ENCODE results near the gene BAIAP2L2.
A peak's percentile ranks its signal among the peaks of the same experiment; 100 is the strongest.

The BAIAP2L2 gene

GRCh38 chr22:38043151-38044039, 67.1 kb downstream of the BAIAP2L2 start:
- H2BK5ac ChIP-seq (ENCODE audit: low read depth, low read length, poor library complexity, severe bottlenecking): no peak overlapping the region
- no peak overlapping the region for H2AFZ ChIP-seq (ENCODE audit: low read depth, low read length)
- no peak overlapping the region for H3K18ac ChIP-seq (ENCODE audit: low read depth in 1 of 2, low read length in 2 of 2)
- H3K36me3 ChIP-seq (ENCODE audit: control insufficient read depth in 1 of 2, insufficient read depth in 2 of 2, low read depth in 1 of 2, low read length in 2 of 2): no peaks in the 10 kb centered on the region
- no peak overlapping the region for H3K23ac ChIP-seq (ENCODE audit: low read length in 2 of 2)
- no peaks in the 10 kb centered on the region for H3K79me1 ChIP-seq (replicated peaks; ENCODE audit: low read length, poor library complexity, severe bottlenecking)
- H3K27me3 ChIP-seq (ENCODE audit: control insufficient read depth in 1 of 2, insufficient read depth in 1 of 2, low read length in 2 of 2): peaks cover 4 to 9% of the 10 kb centered on the region in 2 experiments
- H3K27ac ChIP-seq (ENCODE audit: low read length, poor library complexity, severe bottlenecking): no peak overlapping the region
- no peak overlapping the region for H2BK120ac ChIP-seq (ENCODE audit: low read depth, low read length)
- DNase-seq: no peak
- WGBS: 96% methylated on average over 16 of the region's 16 CpGs
- no peaks in the 10 kb centered on the region for H3K9me3 ChIP-seq (ENCODE audit: control insufficient read depth, low read length)
- H2AK5ac ChIP-seq (ENCODE audit: low read length, severe bottlenecking): no peak overlapping the region
- H3K4me1 ChIP-seq (ENCODE audit: control insufficient read depth, insufficient read depth, low read depth, low read length): peaks cover 8% of the 10 kb centered on the region
- H3K4me2 ChIP-seq (ENCODE audit: low read length, poor library complexity, severe bottlenecking): no peak overlapping the region
- no peak overlapping the region for H3K4ac ChIP-seq (ENCODE audit: low read depth in 1 of 2, low read length in 2 of 2)
- H2BK15ac ChIP-seq (ENCODE audit: low read depth, poor library complexity, severe bottlenecking): no peak overlapping the region
- no peak overlapping the region for H3K14ac ChIP-seq (ENCODE audit: low read length in 2 of 2)
- H4K91ac ChIP-seq (ENCODE audit: low read length): no peak overlapping the region
- H3K9ac ChIP-seq (ENCODE audit: low read length): no peak overlapping the region
- H3K4me3 ChIP-seq (ENCODE audit: insufficient read depth in 1 of 2, low read depth in 1 of 2, low read length in 2 of 2): no peak overlapping the region
- H4K8ac ChIP-seq (ENCODE audit: low read length): no peak overlapping the region
- H2BK12ac ChIP-seq (ENCODE audit: low read length in 2 of 2): no peak overlapping the region

DNA sequence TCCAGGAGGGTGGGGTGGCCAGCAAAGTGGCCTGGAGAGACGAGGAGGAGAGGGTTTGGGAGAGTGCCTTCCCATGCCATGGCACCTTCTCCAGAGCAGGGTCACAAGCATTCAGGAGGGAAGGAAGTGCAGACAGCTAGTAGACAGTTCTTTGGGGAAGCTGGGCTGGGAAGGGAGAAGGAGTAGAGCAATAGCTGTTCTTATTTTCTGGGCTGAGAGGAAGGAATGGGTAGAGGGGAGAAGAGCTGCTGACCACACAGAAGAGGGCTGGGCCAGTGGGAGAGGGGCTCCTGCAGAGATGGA, 68.0 kb downstream of the BAIAP2L2 start:
- H2AFZ ChIP-seq (ENCODE audit: low read depth, low read length): no peak overlapping the region
- H3K23ac ChIP-seq (ENCODE audit: low read length in 2 of 2): no peak overlapping the region
- H3K27ac ChIP-seq (ENCODE audit: low read length, poor library complexity, severe bottlenecking): no peak overlapping the region
- no peak overlapping the region for H3K4me3 ChIP-seq (ENCODE audit: insufficient read depth in 1 of 2, low read depth in 1 of 2, low read length in 2 of 2)
- H3K14ac ChIP-seq (ENCODE audit: low read length in 2 of 2): no peak overlapping the region
- no peak overlapping the region for H3K9ac ChIP-seq (ENCODE audit: low read length)
- no peak overlapping the region for H2BK120ac ChIP-seq (ENCODE audit: low read depth, low read length)
- H3K79me1 ChIP-seq (replicated peaks; ENCODE audit: low read length, poor library complexity, severe bottlenecking): no peaks in the 10 kb centered on the region
- no peaks in the 10 kb centered on the region for H3K36me3 ChIP-seq (ENCODE audit: control insufficient read depth in 1 of 2, insufficient read depth in 2 of 2, low read depth in 1 of 2, low read length in 2 of 2)
- peaks cover 4 to 7% of the 10 kb centered on the region in 2 experiments for H3K27me3 ChIP-seq (ENCODE audit: control insufficient read depth in 1 of 2, insufficient read depth in 1 of 2, low read length in 2 of 2)
- H3K4me1 ChIP-seq (ENCODE audit: control insufficient read depth, insufficient read depth, low read depth, low read length): peaks cover 8% of the 10 kb centered on the region
- WGBS: 84% methylated on average over 1 of the region's 1 CpG
- no peak overlapping the region for H4K91ac ChIP-seq (ENCODE audit: low read length)
- no peak overlapping the region for H2AK5ac ChIP-seq (ENCODE audit: low read length, severe bottlenecking)
- no peak overlapping the region for H3K18ac ChIP-seq (ENCODE audit: low read depth in 1 of 2, low read length in 2 of 2)
- no peak overlapping the region for H2BK5ac ChIP-seq (ENCODE audit: low read depth, low read length, poor library complexity, severe bottlenecking)
- H3K4me2 ChIP-seq (ENCODE audit: low read length, poor library complexity, severe bottlenecking): no peak overlapping the region
- no peaks in the 10 kb centered on the region for H3K9me3 ChIP-seq (ENCODE audit: control insufficient read depth, low read length)
- no peak overlapping the region for H4K8ac ChIP-seq (ENCODE audit: low read length)
- H2BK12ac ChIP-seq (ENCODE audit: low read length in 2 of 2): no peak overlapping the region
- DNase-seq: no peak
- H2BK15ac ChIP-seq (ENCODE audit: low read depth, poor library complexity, severe bottlenecking): no peak overlapping the region
- H3K4ac ChIP-seq (ENCODE audit: low read depth in 1 of 2, low read length in 2 of 2): no peak overlapping the region

DNA sequence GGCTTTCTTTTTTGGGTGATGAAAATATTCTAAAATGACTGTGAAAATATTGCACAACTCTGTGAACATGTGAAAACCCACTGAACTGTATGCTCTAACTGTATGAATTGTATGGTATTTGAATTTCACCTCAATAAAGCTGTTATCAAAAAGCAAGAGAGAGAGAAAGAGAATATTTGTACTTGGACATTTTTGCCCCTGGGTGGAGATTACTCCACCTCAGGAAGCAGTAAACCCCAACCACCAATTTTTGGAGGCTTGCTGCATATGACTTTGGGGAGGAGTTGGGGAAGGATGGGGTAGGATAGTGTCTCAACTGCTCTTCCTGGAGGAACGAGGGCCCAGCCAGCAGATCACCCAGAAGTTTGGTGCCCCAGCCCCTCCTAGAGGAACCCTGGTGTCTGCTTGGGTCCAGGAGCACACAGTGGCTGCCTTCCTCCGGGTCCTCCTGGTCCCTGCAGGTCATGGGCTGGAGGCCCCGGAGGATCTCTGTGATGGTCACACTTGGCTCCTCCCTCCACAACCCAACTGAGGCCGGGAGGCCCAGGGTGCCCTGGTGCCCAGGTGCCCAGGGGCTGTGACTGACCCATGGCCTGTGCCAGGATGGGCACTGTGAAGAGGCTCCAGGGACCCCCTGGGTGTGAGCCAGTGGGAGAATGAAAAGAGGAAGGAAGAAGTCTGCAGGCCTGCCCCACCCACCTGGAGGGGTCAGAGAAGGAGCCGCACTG, 68.6 kb downstream of the BAIAP2L2 start:
- Histone ChIP-seq H3K23ac (ENCODE audit: low read length in 2 of 2) (no peak overlapping the region), H4K8ac (ENCODE audit: low read length) (no peak overlapping the region), H2BK120ac (ENCODE audit: low read depth, low read length) (no peak overlapping the region), H3K9ac (ENCODE audit: low read length) (no peak overlapping the region), H3K27ac (ENCODE audit: low read length, poor library complexity, severe bottlenecking) (no peak overlapping the region), H2BK5ac (ENCODE audit: low read depth, low read length, poor library complexity, severe bottlenecking) (no peak overlapping the region), H2AFZ (ENCODE audit: low read depth, low read length) (no peak overlapping the region), H3K4me3 (ENCODE audit: insufficient read depth in 1 of 2, low read depth in 1 of 2, low read length in 2 of 2) (no peak overlapping the region), H3K18ac (ENCODE audit: low read depth in 1 of 2, low read length in 2 of 2) (no peak overlapping the region), H2BK12ac (ENCODE audit: low read length in 2 of 2) (no peak overlapping the region), H3K36me3 (ENCODE audit: control insufficient read depth in 1 of 2, insufficient read depth in 2 of 2, low read depth in 1 of 2, low read length in 2 of 2) (no peaks in the 10 kb centered on the region), H3K27me3 (ENCODE audit: control insufficient read depth in 1 of 2, insufficient read depth in 1 of 2, low read length in 2 of 2) (peaks cover 4 to 7% of the 10 kb centered on the region in 2 experiments), H3K14ac (ENCODE audit: low read length in 2 of 2) (no peak overlapping the region), H3K9me3 (ENCODE audit: control insufficient read depth, low read length) (no peaks in the 10 kb centered on the region), H4K91ac (ENCODE audit: low read length) (no peak overlapping the region), H3K79me1 (replicated peaks; ENCODE audit: low read length, poor library complexity, severe bottlenecking) (no peaks in the 10 kb centered on the region), H2AK5ac (ENCODE audit: low read length, severe bottlenecking) (no peak overlapping the region), H3K4me2 (ENCODE audit: low read length, poor library complexity, severe bottlenecking) (no peak overlapping the region), H3K4ac (ENCODE audit: low read depth in 1 of 2, low read length in 2 of 2) (no peak overlapping the region), H3K4me1 (ENCODE audit: control insufficient read depth, insufficient read depth, low read depth, low read length) (peaks cover 8% of the 10 kb centered on the region), H2BK15ac (ENCODE audit: low read depth, poor library complexity, severe bottlenecking) (no peak overlapping the region)
- WGBS: 82% methylated on average over 5 of the region's 5 CpGs
- DNase-seq: no peak

DNA sequence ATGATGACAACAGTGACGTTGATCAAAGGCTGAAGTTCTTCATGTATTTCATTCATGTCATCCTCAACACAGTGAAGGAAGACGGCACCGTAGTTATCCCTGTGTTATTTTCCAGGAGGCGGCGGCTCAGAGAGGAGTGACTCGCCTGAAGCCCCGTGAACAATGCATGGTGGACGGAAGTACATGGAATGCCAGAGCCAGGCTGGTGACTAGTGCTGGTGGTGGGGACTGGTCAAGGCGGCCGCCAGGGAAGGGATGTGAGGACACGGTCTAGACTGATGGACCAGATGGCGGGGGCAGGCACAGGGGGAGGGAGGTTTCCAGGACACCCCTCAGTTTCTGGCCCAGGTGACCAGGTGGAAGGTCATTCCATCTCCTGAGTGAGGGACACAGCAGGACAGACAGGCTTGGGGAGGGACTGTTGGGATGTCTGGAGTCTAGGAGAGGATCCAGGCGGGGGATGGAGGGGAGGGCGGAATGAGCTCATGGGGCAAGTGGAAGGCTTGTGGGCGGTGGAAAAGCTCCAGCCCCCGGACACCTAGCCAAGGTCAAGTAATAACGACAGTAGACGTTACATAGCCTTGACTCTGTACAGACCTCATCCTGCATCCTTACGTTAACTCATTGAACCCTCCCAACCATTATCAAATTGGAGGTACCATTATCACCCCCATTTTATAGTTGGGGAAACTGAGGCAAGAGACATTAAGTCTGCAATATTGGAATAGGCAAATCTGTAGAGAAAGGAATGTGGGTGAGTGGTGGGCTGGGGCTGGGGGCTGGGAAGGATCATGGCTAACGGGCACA, 69.3 kb downstream of the BAIAP2L2 start:
- Histone ChIP-seq H3K27ac (ENCODE audit: low read length, poor library complexity, severe bottlenecking) (no peak overlapping the region), H3K4me2 (ENCODE audit: low read length, poor library complexity, severe bottlenecking) (no peak overlapping the region), H2AK5ac (ENCODE audit: low read length, severe bottlenecking) (no peak overlapping the region), H3K79me1 (replicated peaks; ENCODE audit: low read length, poor library complexity, severe bottlenecking) (no peaks in the 10 kb centered on the region), H2BK5ac (ENCODE audit: low read depth, low read length, poor library complexity, severe bottlenecking) (no peak overlapping the region), H4K8ac (ENCODE audit: low read length) (no peak overlapping the region), H3K18ac (ENCODE audit: low read depth in 1 of 2, low read length in 2 of 2) (no peak overlapping the region), H2BK120ac (ENCODE audit: low read depth, low read length) (no peak overlapping the region), H3K27me3 (ENCODE audit: control insufficient read depth in 1 of 2, insufficient read depth in 1 of 2, low read length in 2 of 2) (peaks cover under 1 to 7% of the 10 kb centered on the region in 2 experiments), H3K9me3 (ENCODE audit: control insufficient read depth, low read length) (no peaks in the 10 kb centered on the region), H2BK12ac (ENCODE audit: low read length in 2 of 2) (peak overlapping the region in 1 of 2 experiments; percentile 7), H3K9ac (ENCODE audit: low read length) (no peak overlapping the region), H3K4ac (ENCODE audit: low read depth in 1 of 2, low read length in 2 of 2) (no peak overlapping the region), H3K23ac (ENCODE audit: low read length in 2 of 2) (no peak overlapping the region), H3K36me3 (ENCODE audit: control insufficient read depth in 1 of 2, insufficient read depth in 2 of 2, low read depth in 1 of 2, low read length in 2 of 2) (no peaks in the 10 kb centered on the region), H4K91ac (ENCODE audit: low read length) (no peak overlapping the region), H3K4me1 (ENCODE audit: control insufficient read depth, insufficient read depth, low read depth, low read length) (peaks cover 8% of the 10 kb centered on the region), H2AFZ (ENCODE audit: low read depth, low read length) (no peak overlapping the region), H3K4me3 (ENCODE audit: insufficient read depth in 1 of 2, low read depth in 1 of 2, low read length in 2 of 2) (no peak overlapping the region), H3K14ac (ENCODE audit: low read length in 2 of 2) (no peak overlapping the region), H2BK15ac (ENCODE audit: low read depth, poor library complexity, severe bottlenecking) (no peak overlapping the region)
- no peak for DNase-seq
- 79% methylated on average over 15 of the region's 20 CpGs for WGBS
